OCI-LY7 (cell line): ENCODE measurements around the gene PLCL1. TPM values are rescaled to one million over a fixed set of nuclear protein-coding genes. Genes with fewer than 3 reads are reported as not detected.

Experiments used
- BruUV-seq: library from RNA; stranded (reverse); fragments of 400-500 nt; replicated peaks from 2 replicates; lab custom pipeline; 2021; lab: Mats Ljungman, UMichigan
- CTCF ChIA-PET: fragments of 300-600 bp; sonication (Branson Sonifier 250); formaldehyde crosslinking; loops from one replicate; lab custom pipeline; 2022; ENCODE audit warnings: antibody characterized with exemption; ENCODE audit not compliant: unreplicated experiment; lab: Charles Lee
- POLR2A ChIA-PET: fragments of 300-600 bp; sonication (Branson Sonifier 250); formaldehyde crosslinking; loops from one replicate; lab custom pipeline; 2022; ENCODE audit warnings: antibody characterized with exemption; lab: Charles Lee
- DNase-seq: peaks from one replicate; pipeline ENCODE4 v3.0.0-alpha.2; 2015; ENCODE audit warnings: low spot score
- H2AFZ ChIP-seq: fragments of 200-600 bp; sonication (generic), shearing (Covaris generic); 2 replicates; pipeline ENCODE4 v1.6.1; 2014; ENCODE audit warnings: mild to moderate bottlenecking, antibody characterized with exemption, low read length, moderate library complexity
- H3K27ac ChIP-seq: fragments of 200-600 bp; sonication (generic); 2 replicates; pipeline ENCODE4 v1.5.1; 2014; ENCODE audit warnings: mixed run types, low read depth, mild to moderate bottlenecking, moderate library complexity, low read length, inconsistent platforms; ENCODE audit not compliant: poor library complexity, severe bottlenecking
- H3K36me3 ChIP-seq: fragments of 200-600 bp; sonication (generic); 2 replicates; pipeline ENCODE4 v1.6.1; 2014; ENCODE audit warnings: mild to moderate bottlenecking, antibody characterized with exemption, low read length, moderate library complexity, mixed read lengths; ENCODE audit not compliant: insufficient read depth
- H3K4me1 ChIP-seq: fragments of 200-600 bp; sonication (generic); 2 replicates; pipeline ENCODE4 v1.5.1; 2014; ENCODE audit warnings: mild to moderate bottlenecking, low read length; ENCODE audit not compliant: insufficient read depth, poor library complexity, severe bottlenecking
- H3K4me2 ChIP-seq: fragments of 200-600 bp; sonication (generic); 2 replicates; pipeline ENCODE4 v1.6.1; 2014; ENCODE audit warnings: mild to moderate bottlenecking, low read length
- H3K4me3 ChIP-seq: fragments of 200-600 bp; sonication (generic); 2 replicates; pipeline ENCODE4 v1.5.1; 2014; ENCODE audit warnings: mild to moderate bottlenecking, low read depth, low read length; ENCODE audit not compliant: poor library complexity, severe bottlenecking
- H3K79me2 ChIP-seq: fragments of 200-600 bp; sonication (generic); 2 replicates; pipeline ENCODE4 v1.6.1; 2016; ENCODE audit warnings: low read depth, mild to moderate bottlenecking, low read length, moderate library complexity, mixed read lengths; ENCODE audit not compliant: insufficient read depth
- H3K9me2 ChIP-seq: fragments of 200-600 bp; sonication (generic); 2 replicates; pipeline ENCODE4 v1.6.1; 2016; ENCODE audit warnings: mild to moderate bottlenecking, low read length, mixed read lengths; ENCODE audit not compliant: insufficient read depth
- H3K9me3 ChIP-seq: fragments of 200-600 bp; sonication (generic); 2 replicates; pipeline ENCODE4 v1.6.1; 2014; ENCODE audit warnings: mild to moderate bottlenecking, mixed run types, low read length, mixed read lengths
- H4K20me1 ChIP-seq: fragments of 200-600 bp; sonication (generic); 2 replicates; pipeline ENCODE4 v1.6.1; 2014; ENCODE audit warnings: mild to moderate bottlenecking, antibody characterized with exemption, low read length, moderate library complexity, mixed read lengths; ENCODE audit not compliant: insufficient read depth
- EZH2phosphoT487 ChIP-seq: fragments of 200-600 bp; sonication (generic); IDR thresholded peaks from 2 replicates; pipeline ENCODE4 v1.6.1; 2018; ENCODE audit warnings: low read depth, borderline replicate concordance, mild to moderate bottlenecking, mixed run types, antibody characterized with exemption, low read length, moderate library complexity, mixed read lengths
- intact Hi-C: fragments of 100-400 bp; cut with micrococcal nuclease; formaldehyde crosslinking; loops from one replicate; pipeline ENCODE4 v1.10.0; 2022; ENCODE audit not compliant: unreplicated experiment
- total RNA-seq, 2 experiments: library from RNA; depleted of rRNA in 1 of 2; stranded (reverse); fragments of >200 nt in 1 of 2; shearing (Covaris generic) in 1 of 2; gene quantifications; 2 replicates each; pipeline ENCODE4 v1.2.3, GENCODE V29; 2014 to 2022
- TF ChIP-seq, protein P1 (sequence below): fragments of 200-600 bp; sonication (generic); conservative IDR thresholded peaks from 2 replicates; pipeline ENCODE4 v1.5.1; 2014; ENCODE audit warnings: mild to moderate bottlenecking, antibody characterized with exemption, low read length, moderate library complexity, mixed read lengths

The PLCL1 gene
- total RNA-seq, 2 experiments from 2014 or later = 0.03 TPM; not detected in 1

DNA sequence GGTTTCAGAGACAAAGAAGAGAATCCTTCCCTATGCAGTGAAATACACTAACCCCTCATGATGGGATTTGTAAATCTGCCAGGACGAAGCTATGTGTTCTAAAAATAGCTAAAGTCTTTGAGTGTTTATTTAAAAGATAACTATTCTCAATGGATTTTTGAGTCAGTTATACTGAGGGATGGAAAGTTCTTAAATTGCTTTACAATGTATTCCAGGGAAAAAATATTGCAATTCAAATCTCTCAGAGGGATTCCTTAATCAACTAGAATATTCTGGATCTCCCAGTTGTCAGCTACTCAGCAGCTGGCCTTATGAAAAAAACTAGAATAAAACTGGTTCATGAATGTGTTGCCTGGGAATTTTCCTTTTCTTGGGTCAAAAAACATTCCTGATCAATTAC is 312.4 kb downstream of the PLCL1 start:
- Histone ChIP-seq H3K79me2 (no peaks in the 10 kb centered on the region), H3K9me3 (no peaks in the 10 kb centered on the region), H3K4me2 (no peak overlapping the region), H3K27ac (no peak overlapping the region), H3K36me3 (no peaks in the 10 kb centered on the region), H3K4me3 (no peak overlapping the region), H2AFZ (no peak overlapping the region), H3K9me2 (no peaks in the 10 kb centered on the region), H3K4me1 (no peaks in the 10 kb centered on the region), H4K20me1 (no peaks in the 10 kb centered on the region)
- intact Hi-C loops = no loop called here
- no peak for TF ChIP-seq EZH2phosphoT487
- TF ChIP-seq, protein P1, sequence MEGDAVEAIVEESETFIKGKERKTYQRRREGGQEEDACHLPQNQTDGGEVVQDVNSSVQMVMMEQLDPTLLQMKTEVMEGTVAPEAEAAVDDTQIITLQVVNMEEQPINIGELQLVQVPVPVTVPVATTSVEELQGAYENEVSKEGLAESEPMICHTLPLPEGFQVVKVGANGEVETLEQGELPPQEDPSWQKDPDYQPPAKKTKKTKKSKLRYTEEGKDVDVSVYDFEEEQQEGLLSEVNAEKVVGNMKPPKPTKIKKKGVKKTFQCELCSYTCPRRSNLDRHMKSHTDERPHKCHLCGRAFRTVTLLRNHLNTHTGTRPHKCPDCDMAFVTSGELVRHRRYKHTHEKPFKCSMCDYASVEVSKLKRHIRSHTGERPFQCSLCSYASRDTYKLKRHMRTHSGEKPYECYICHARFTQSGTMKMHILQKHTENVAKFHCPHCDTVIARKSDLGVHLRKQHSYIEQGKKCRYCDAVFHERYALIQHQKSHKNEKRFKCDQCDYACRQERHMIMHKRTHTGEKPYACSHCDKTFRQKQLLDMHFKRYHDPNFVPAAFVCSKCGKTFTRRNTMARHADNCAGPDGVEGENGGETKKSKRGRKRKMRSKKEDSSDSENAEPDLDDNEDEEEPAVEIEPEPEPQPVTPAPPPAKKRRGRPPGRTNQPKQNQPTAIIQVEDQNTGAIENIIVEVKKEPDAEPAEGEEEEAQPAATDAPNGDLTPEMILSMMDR = no peak
- no peak for DNase-seq
- BruUV-seq = no TSS peak
- ChIA-PET CTCF (no interaction called here), POLR2A (interaction anchor here (0.6 kb wide), 1 partner anchor 72 kb away, joined by 3 read pairs; no protein-coding TSS in a partner anchor)

DNA sequence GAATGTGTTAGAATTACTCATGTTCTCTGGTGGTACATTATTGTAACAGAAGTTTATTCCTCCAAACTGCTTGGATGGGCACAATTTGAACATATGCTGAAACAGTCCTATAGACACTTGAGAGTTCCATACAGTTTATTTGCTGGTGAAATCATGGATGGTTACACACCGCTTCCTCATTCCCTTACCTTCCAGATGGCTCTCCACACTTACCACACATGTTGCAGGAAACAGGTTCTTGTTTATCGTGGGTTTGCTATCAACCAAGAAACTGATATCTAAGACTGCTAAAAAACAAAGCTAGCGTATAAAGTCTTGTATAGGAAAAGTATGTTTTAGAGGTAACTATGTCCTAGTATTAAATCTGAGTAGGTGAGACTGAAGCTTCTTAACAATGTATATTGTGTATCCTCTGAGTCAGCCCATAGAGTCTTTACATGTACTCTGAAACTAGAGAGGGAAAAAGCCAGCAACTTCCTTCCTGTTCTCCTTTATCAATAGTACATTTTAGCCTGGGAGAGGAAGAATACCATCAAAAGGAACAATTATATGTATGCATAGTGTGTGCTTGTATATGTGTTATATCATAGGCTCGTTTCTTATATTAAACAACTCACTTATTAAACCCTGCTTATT is 313.1 kb downstream of the PLCL1 start:
- H3K4me2 ChIP-seq = no peak overlapping the region
- H4K20me1 ChIP-seq = no peaks in the 10 kb centered on the region
- no peak overlapping the region for H3K27ac ChIP-seq
- no peak for DNase-seq
- BruUV-seq = no TSS peak
- no peaks in the 10 kb centered on the region for H3K79me2 ChIP-seq
- ChIA-PET CTCF (no interaction called here), POLR2A (interaction anchor here (0.7 kb wide), 1 partner anchor 1397 kb away, joined by 3 read pairs; no protein-coding TSS in a partner anchor)
- no peaks in the 10 kb centered on the region for H3K9me2 ChIP-seq
- no peaks in the 10 kb centered on the region for H3K4me1 ChIP-seq
- no peaks in the 10 kb centered on the region for H3K36me3 ChIP-seq
- H3K4me3 ChIP-seq = no peak overlapping the region
- no peak for TF ChIP-seq EZH2phosphoT487
- TF ChIP-seq, protein P1 = no peak
- intact Hi-C loops = no loop called here
- H2AFZ ChIP-seq = no peak overlapping the region
- no peaks in the 10 kb centered on the region for H3K9me3 ChIP-seq

DNA sequence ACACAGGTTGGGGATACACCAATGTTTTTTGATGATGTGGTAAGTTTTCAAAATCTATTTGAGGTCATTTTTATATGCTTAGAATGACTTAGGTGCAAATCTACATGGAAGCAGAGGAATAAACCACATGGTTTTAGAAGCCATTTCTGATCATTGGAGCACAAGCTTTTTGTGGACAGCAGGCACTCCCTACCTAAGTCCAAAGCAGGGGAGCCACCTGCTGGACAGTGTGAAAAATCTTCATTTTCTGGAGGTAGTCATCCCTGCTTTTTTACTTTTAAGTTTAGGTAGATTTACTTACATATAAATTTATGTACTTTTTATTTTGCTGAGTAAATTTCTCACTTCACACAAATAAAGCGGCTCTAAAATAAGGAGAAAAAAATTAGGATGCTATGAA is 323.2 kb downstream of the PLCL1 start:
- H3K9me3 ChIP-seq = no peaks in the 10 kb centered on the region
- TF ChIP-seq, protein P1 = peak; percentile 85
- TF ChIP-seq EZH2phosphoT487 = no peak
- H3K4me3 ChIP-seq = no peak overlapping the region
- no peak overlapping the region for H3K27ac ChIP-seq
- no peak overlapping the region for H2AFZ ChIP-seq
- H3K9me2 ChIP-seq = no peaks in the 10 kb centered on the region
- no peaks in the 10 kb centered on the region for H3K4me1 ChIP-seq
- ChIA-PET CTCF (no interaction called here), POLR2A (interaction anchor here (0.7 kb wide), 1 partner anchor 168 kb away, joined by 3 read pairs; no protein-coding TSS in a partner anchor)
- H3K79me2 ChIP-seq = no peaks in the 10 kb centered on the region
- H3K4me2 ChIP-seq = no peak overlapping the region
- intact Hi-C loops = loop anchor here (1.0 to 10.0 kb wide), 2 partner anchors 167 to 323 kb away; partner anchors contain the start of gene PLCL1
- DNase-seq = peak; percentile 53
- H4K20me1 ChIP-seq = no peaks in the 10 kb centered on the region
- no peaks in the 10 kb centered on the region for H3K36me3 ChIP-seq
- no TSS peak for BruUV-seq
